Breast epithelium (tissue), 3 donors: ENCODE measurements around the gene TRAPPC6A.

Experiments
- POLR2A ChIP-seq: fragments of 450-650 bp; IDR thresholded peaks from one replicate; pipeline ENCODE4 v1.6.1; 2016; ENCODE audit warnings: antibody characterized with exemption, mild to moderate bottlenecking, moderate library complexity
- TF ChIP-seq, protein P1 (sequence below), 3 donors: fragments of 450-650 bp; IDR thresholded peaks; one replicate each; pipeline ENCODE4 v1.5.1; 2016 to 2017; ENCODE audit warnings: antibody characterized with exemption in 3 of 3, mild to moderate bottlenecking in 3 of 3, moderate library complexity in 3 of 3

DNA sequence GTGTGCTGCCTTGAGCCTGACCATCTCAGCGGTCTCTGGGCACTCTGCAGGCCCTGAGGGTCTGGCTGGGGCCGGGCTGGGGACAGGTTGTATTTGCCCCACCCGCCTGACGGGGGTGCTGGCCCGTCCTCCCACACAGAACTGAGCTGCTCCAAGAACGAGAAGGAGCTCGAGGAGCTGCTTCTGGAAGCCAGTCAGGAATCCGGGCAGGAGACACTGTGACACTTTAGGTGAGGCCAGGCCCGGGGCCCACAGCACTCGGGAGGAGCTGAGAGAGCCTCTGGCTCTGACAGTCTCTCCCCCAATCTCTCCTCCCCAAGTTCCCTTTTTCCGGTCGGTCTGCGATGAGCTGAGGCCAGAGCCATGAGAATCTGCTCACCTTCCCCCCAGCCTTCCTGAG lies 31.8 kb downstream of the TRAPPC6A start:
- TF ChIP-seq, protein P1, sequence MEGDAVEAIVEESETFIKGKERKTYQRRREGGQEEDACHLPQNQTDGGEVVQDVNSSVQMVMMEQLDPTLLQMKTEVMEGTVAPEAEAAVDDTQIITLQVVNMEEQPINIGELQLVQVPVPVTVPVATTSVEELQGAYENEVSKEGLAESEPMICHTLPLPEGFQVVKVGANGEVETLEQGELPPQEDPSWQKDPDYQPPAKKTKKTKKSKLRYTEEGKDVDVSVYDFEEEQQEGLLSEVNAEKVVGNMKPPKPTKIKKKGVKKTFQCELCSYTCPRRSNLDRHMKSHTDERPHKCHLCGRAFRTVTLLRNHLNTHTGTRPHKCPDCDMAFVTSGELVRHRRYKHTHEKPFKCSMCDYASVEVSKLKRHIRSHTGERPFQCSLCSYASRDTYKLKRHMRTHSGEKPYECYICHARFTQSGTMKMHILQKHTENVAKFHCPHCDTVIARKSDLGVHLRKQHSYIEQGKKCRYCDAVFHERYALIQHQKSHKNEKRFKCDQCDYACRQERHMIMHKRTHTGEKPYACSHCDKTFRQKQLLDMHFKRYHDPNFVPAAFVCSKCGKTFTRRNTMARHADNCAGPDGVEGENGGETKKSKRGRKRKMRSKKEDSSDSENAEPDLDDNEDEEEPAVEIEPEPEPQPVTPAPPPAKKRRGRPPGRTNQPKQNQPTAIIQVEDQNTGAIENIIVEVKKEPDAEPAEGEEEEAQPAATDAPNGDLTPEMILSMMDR (IDR thresholded peaks at IDR 0.05) = no peak
- TF ChIP-seq POLR2A = no peak
